CD8-positive, alpha-beta memory T cell (primary cell): ENCODE results near the gene SLC22A23. TPM values are rescaled to one million over a fixed set of nuclear protein-coding genes. Genes with fewer than 3 reads are reported as not detected.

ENCODE experiments used
- polyA plus RNA-seq: library from polyadenylated mRNA; unstranded; fragments of 300-500 nt; fragmentation: Illumina TruSeq; gene quantifications from one replicate; pipeline ENCODE4 v1.2.3, GENCODE V29; 2021
- total RNA-seq, 2 experiments: library from RNA; stranded (reverse); gene quantifications; one replicate each; pipeline ENCODE4 v1.2.3, GENCODE V29; 2021

SLC22A23 gene
- total and polyA plus RNA-seq, 3 experiments from 2014 or later: 0.39 to 0.78 (median 0.47) TPM

Other genes with a start within 250 kb of the SLC22A23 start
- under 1 TPM in 1 of 2 experiments, not detected in 1; 0.13 TPM for gene TUBB2B, start 229.4 kb downstream of the SLC22A23 start, total RNA-seq
- 0.59 TPM for gene TUBB2B, start 229.4 kb downstream of the SLC22A23 start, polyA plus RNA-seq
- gene PSMG4, start 198.1 kb downstream of the SLC22A23 start, total RNA-seq: 10 to 100 TPM; 24.4 to 25.2 TPM
- 50.4 TPM for gene PSMG4, start 198.1 kb downstream of the SLC22A23 start, polyA plus RNA-seq